NCI-H345 treated with DMSO at 0.1 percent for 48 hours (cell line): ENCODE results near the gene JMJD8.

Experiments
- DNase-seq: peaks from one replicate; lab custom pipeline; 2025; ENCODE audit not compliant: unreplicated experiment; lab: John Stamatoyannopoulos, UW

Gene JMJD8

GRCh38 chr16:722835-723633 lies 38.9 kb upstream of the JMJD8 start:
- DNase-seq, result no peak

GRCh38 chr16:721765-722540 lies 37.8 kb upstream of the JMJD8 start:
- DNase-seq, result no peak

- peak; percentile 67 for DNase-seq
Observed at GRCh38 chr16:720990-721764, 37.0 kb upstream of the JMJD8 start, which contains the start of gene ANTKMT. ANTKMT (plus strand) TSS chr16:721146; CDS start chr16:721275, 129 bp downstream.

DNA sequence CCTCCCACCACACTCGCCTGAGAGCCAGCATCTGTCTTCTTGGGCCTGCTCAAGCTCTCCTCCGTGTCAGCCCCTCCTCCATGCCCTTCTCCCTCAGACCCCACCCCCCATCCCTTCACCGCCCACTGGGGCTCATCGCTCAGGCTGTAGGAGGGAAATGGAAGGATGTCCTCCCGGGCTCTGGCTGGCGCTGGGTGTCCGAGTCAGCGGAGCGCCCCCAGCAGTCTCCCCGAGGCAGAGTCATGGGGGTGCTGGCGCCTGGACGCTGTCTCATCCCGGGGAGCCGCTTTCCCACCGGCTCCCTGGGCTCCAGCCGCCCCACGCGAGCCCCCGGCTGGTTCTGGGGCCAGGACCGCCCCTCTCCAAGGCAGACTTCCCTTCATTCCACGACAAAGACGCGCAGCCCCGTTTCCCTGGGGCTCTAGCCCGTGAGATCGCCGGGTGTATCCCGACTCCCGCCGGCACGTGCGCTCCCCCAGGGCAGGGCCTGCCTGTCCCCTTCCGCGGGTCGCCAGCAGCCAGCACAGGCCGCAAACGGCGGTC lies 36.4 kb upstream of the JMJD8 start:
- peak; percentile 64 for DNase-seq

GRCh38 chr16:719815-720446 lies 35.8 kb upstream of the JMJD8 start:
- peak; percentile 37 for DNase-seq

GRCh38 chr16:718922-719321 lies 34.8 kb upstream of the JMJD8 start:
- no peak for DNase-seq

- DNase-seq, result no peak
Observed at GRCh38 chr16:718389-718788, 34.3 kb upstream of the JMJD8 start.

DNA sequence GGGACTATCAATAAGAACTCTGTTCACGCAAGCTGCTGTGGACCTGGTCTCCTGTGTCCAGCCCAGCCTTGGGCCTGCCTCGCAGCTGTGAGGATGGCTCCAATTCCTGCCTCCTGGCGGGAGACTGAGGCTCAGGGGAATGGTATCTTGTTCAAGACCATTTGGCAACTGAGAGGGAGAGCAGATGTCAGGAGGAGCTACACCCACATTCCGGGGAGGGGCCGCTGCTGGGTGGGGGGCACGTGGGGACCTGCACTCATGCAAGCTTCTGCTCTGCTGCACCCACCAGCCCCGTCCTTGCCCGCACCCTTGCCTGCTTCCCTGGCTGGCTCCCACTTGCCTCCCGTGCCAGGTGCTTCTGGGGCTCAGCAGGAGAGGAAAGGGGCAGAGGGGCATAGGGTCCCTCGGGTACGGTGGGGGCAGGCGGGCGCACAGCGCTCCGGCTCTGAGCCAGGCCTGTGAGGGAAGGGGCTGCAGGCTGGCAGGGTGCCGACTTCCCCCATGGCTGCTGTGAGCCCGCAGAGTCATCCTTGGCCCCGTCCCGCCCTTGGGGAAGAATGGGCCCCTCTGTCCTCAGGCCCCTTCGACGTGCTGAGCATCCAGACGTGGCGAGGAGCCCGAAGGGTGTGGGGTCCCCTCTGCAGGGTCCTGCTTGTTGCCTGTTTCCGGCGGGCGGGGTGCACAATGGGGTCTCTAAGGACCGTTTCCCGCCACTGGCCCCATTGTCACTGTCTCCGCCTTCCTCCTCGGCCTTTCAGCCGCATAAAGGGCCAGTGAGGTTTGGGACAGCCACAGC lies 33.5 kb upstream of the JMJD8 start:
- no peak for DNase-seq

DNA sequence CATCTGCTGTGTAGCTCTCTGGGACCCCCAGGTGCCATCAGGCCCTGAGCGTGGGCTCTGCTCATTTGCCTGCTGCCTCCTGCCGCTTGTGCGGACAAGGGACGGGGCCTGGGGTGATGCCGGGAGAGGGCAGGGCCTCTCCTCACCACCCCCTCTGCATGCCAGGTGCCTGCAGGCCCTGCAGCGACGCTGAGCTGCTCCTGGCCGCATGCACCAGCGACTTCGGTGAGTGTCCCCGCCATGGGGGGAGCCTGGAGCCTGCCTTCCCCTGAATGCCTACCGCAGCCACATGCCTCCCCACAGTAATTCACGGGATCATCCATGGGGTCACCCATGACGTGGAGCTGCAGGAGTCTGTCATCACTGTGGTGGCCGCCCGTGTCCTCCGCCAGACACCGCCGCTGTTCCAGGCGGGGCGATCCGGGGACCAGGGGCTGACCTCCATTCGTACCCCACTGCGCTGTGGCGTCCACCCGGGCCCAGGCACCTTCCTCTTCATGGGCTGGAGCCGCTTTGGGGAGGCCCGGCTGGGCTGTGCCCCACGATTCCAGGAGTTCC lies 32.7 kb upstream of the JMJD8 start:
- DNase-seq, result no peak

DNA sequence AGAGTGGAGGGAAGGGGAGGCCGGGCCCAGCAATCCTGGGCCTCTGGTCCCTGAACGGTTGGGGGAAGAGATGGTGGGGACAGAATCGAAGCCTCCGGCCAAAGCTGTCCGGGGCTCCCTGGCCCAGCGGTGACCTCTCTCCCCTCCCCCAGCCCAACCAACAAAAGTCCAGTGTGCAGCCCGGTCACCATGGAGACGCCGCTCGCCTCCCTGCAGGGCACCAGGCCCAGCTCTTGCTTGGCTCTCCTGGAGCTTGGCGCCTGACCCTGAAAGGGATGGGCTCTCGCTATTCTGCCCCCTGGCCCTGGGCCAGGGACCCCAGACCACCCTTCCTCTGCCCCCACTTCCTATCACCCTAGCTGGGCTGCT lies 32.0 kb upstream of the JMJD8 start:
- DNase-seq, result no peak

DNA sequence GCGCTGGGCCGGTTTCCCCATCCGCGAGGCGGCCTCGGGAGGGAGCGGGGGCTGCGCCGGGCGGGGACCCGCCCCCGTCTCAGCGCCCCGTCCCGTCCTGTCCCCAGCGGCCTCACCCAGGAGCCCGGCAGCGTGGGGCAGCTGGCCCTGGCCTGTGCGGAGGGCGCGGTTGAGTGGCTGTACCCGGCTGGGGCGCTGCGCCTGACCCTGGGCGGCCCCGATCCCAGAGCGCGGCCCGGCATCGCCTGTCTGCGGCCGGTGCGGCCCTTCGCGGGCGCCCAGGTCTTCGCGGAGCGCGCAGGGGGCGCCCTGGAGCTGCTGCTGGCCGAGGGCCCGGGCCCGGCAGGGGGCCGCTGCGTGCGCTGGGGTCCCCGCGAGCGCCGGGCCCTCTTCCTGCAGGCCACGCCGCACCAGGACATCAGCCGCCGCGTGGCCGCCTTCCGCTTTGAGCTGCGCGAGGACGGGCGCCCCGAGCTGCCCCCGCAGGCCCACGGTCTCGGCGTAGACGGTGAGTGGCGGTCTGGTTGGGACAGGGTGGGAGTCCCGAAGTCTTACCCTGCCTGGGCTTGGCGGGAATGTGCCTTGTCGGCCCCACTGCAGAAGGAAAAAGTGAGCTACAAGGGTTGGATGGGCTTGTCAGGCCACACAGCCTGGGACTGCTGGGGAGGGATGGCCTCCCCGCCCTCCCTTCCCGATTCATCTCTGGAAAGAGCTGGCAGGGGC lies 31.5 kb upstream of the JMJD8 start:
- DNase-seq, result no peak

DNA sequence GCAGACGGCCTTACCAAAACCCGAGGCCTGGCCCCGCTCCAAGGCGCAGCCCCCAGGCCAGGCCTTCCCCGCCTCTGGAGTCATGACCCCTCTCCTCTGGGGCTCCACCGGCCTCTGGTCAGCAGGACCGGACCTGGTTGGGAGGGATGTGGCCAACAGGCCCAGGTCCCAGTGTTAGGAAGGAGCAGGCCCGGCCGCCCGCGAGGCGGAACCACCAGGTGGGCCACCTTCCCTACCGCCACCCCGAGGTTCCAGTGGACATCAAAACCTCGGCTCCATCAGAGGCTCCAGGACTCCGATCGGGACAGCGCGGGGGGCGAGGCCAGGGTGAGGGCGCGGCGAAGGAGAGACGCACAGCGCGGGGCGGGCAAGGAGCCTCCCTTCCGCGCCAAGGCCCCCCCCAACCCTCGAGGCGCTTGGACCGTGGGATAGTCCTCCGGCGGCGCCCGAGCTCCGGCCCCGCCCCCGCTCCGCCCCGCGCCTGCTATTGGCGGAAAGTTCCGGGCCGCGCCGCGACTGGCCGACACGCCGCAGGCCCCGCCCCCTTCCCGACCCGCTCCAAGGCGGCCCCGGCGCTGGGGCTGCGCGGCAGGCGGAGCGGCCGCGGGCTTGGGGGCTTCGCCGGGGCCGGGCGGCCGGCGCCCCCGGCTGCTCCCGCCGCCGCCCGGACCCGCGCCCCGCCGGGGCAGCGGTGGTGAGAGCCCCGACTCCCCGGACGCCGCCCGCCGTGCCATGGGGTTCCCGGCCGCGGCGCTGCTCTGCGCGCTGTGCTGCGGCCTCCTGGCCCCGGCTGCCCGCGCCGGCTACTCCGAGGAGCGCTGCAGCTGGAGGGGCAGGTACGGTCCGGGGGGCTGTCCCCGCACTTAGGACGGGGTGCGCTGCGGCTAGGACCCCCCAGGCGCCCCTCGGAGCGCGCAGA lies 30.7 kb upstream of the JMJD8 start, which contains the start of gene METRN:
Gene METRN (plus strand): TSS at position 561 of the 919 bp plus-strand sequence. CDS start 172 bp downstream, at position 733.
- DNase-seq, result peak; percentile 21

GRCh38 chr16:714079-714478 lies 29.9 kb upstream of the JMJD8 start:
- DNase-seq, result no peak

- DNase-seq, result peak; percentile 23
Observed at GRCh38 chr16:712740-713250, 28.7 kb upstream of the JMJD8 start.

DNA sequence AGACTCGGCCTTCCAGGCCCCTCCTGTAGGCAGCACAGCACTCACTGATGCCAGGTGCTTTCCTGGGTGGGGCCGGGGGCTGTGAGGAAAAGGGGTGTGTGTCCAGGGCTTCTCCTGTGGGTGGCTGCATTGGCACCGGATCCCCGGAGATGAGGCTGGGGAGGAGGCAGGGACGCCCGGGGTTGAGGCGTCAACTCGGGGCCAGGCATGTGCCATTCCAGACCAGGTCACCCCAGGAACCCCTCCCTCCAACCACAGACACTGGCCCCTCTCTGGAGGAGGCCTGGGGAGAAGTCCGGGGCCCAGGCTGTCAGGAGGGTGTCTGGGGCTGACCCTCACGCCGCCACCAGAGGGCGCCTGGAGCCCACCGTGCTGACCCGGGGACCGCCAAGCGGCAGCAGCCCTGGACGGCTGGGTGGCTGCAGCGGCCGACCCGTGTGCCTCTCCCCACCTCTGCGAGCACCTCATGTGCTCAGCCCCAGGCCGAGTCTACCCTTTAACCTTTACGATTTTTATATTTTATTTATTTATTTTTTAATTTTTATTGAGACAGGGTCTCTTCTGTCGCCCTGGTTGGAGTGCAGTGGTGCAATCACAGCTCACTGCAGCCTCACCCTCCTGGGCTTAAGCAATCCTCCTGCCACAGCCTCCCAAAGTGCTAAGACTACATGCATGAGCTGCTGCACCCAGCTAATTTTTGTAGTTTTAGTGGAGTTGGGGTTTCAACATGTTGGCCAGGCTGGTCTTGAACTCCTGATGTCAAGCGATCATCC lies 27.6 kb upstream of the JMJD8 start:
- DNase-seq, result peak; percentile 31

DNA sequence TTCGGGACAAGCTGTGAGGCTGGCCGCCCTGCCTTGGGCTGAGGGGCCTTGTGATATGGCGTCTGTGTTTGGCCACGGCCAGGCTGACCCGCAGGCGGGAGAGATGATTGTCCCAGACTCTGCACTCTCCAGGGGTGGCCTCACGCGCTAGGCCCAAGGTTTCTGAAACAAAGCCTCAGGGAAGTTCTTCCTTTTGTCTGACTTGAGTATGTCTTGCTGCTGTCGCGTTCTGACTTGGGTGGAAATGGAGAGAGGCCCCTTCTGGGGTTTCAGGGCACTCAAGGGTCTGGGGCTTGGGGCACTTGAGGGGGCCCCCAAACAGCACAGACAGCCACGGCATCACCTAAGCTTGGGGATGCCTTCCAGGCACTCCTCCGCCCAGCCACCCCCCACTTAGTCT lies 26.9 kb upstream of the JMJD8 start:
- no peak for DNase-seq
